GM12878 (cell line): Measurements from ENCODE around the gene NDRG4. TPM values are rescaled to one million over a fixed set of nuclear protein-coding genes. Genes with fewer than 3 reads are reported as not detected.

ENCODE experiments used
- ATAC-seq: fragments of 200-7000 bp; cut with Tn5 transposase; 3 replicates; pipeline ENCODE4 v1.9.1; 2020; ENCODE audit warnings: mild to moderate bottlenecking, moderate library complexity
- BruUV-seq: library from RNA; stranded (reverse); fragments of 400-500 nt; replicated peaks from 2 replicates; lab custom pipeline; 2021; lab: Mats Ljungman, UMichigan
- CTCF ChIA-PET: fragments of 300-600 bp; sonication (Branson Sonifier 250); formaldehyde crosslinking; extraction: SDS; loops from one replicate; lab custom pipeline; 2021; ENCODE audit warnings: inconsistent platforms; lab: Yijun Ruan, JAX
- POLR2A ChIA-PET: fragments of 350-600 bp; formaldehyde crosslinking; extraction: SDS; loops from one replicate; lab custom pipeline; 2021; ENCODE audit warnings: inconsistent platforms; lab: Charles Lee
- RAD21 ChIA-PET: fragments of 300-600 bp; sonication (Branson Sonifier 250); formaldehyde crosslinking; loops from one replicate; lab custom pipeline; 2023; ENCODE audit warnings: antibody characterized with exemption; ENCODE audit not compliant: unreplicated experiment; lab: Charles Lee
- SMC1A ChIA-PET: fragments of 300-600 bp; sonication (Branson Sonifier 250); formaldehyde crosslinking; loops from one replicate; lab custom pipeline; 2023; ENCODE audit not compliant: unreplicated experiment, uncharacterized antibody; lab: Charles Lee
- DNase-seq: peaks from one replicate; pipeline ENCODE4 v3.0.0-alpha.2; 2011; ENCODE audit warnings: low read depth, low spot score
- FAIRE-seq: peaks from 3 replicates; lab custom pipeline; 2011; peaks lifted over from hg19 to GRCh38; lab: Jason Lieb, UNC
- H2AFZ ChIP-seq: 2 replicates; pipeline ENCODE4 v1.6.0; 2011; ENCODE audit warnings: low read depth, low read length, control low read depth; ENCODE audit not compliant: control insufficient read depth
- H3K27ac ChIP-seq: 2 replicates; pipeline ENCODE4 v1.5.1; 2011; ENCODE audit warnings: control low read depth; ENCODE audit not compliant: control insufficient read depth, insufficient read depth
- H3K27me3 ChIP-seq, 2 experiments: replicated peaks in 1 of 2; 2 replicates each; pipeline versions ENCODE4 v1.6.0 to v1.6.1; 2011; ENCODE audit warnings: low read length in 1 of 2; ENCODE audit not compliant: control insufficient read depth in 2 of 2, insufficient read depth in 2 of 2
- H3K36me3 ChIP-seq, 2 experiments: 2 replicates each; pipeline ENCODE4 v1.5.1; 2011; ENCODE audit warnings: low read length in 1 of 2; ENCODE audit not compliant: control insufficient read depth in 2 of 2, insufficient read depth in 2 of 2
- H3K4me1 ChIP-seq: 2 replicates; pipeline ENCODE4 v1.6.1; 2011; ENCODE audit warnings: mild to moderate bottlenecking, low read length, moderate library complexity, mixed read lengths; ENCODE audit not compliant: control insufficient read depth, insufficient read depth
- H3K4me2 ChIP-seq: 2 replicates; pipeline ENCODE4 v1.6.0; 2011; ENCODE audit warnings: control low read depth; ENCODE audit not compliant: control insufficient read depth, insufficient read depth
- H3K4me3 ChIP-seq: fragments of 200-600 bp; sonication (generic); 2 replicates; pipeline ENCODE4 v1.5.1; 2016
- H3K79me2 ChIP-seq: 2 replicates; pipeline ENCODE4 v1.6.0; 2011; ENCODE audit warnings: low read length; ENCODE audit not compliant: control insufficient read depth, insufficient read depth
- H3K9ac ChIP-seq: 2 replicates; pipeline ENCODE4 v1.8.0; 2011; ENCODE audit warnings: low read length, control low read depth, mixed read lengths; ENCODE audit not compliant: control insufficient read depth, insufficient read depth
- H3K9me3 ChIP-seq: replicated peaks from 3 replicates; pipeline ENCODE4 v1.5.1; 2011; ENCODE audit warnings: mild to moderate bottlenecking, low read length; ENCODE audit not compliant: control insufficient read depth, insufficient read depth
- H4K20me1 ChIP-seq: 2 replicates; pipeline ENCODE4 v1.6.0; 2011; ENCODE audit not compliant: control insufficient read depth, insufficient read depth
- BMI1 ChIP-seq: fragments of 450-650 bp; IDR thresholded peaks from 2 replicates; pipeline ENCODE4 v1.6.1; 2016; ENCODE audit warnings: mild to moderate bottlenecking, moderate library complexity, borderline replicate concordance
- CBX5 ChIP-seq: sonication (generic); IDR thresholded peaks from 2 replicates; pipeline ENCODE4 v1.6.1; 2016; ENCODE audit warnings: low read depth, moderate library complexity, mild to moderate bottlenecking, inconsistent platforms
- WGBS: methylation state at CpG from one replicate; pipeline ENCODE4 v1.1.6; 2016; ENCODE audit warnings: low lambda C conversion rate; ENCODE audit not compliant: insufficient replicate concordance, insufficient coverage; ENCODE audit errors: missing lambda C conversion rate; 5-methylcytosine and 5-hydroxymethylcytosine counted together
- in situ Hi-C: fragments of 300-500 bp; cut with MboI; formaldehyde crosslinking; loops from 9 replicates; pipeline ENCODE4 v1.14.3; 2018; ENCODE audit warnings: mixed read lengths
- intact Hi-C: fragments of 100-400 bp; cut with micrococcal nuclease; formaldehyde crosslinking; loops from one replicate; pipeline ENCODE4 v1.14.2; 2022; ENCODE audit not compliant: unreplicated experiment
- polyA plus RNA-seq, 11 experiments: library from polyadenylated mRNA; depleted of rRNA in 4 of 11; unstranded in 6 of 11; stranded (reverse) in 5 of 11; fragments of >200 nt; fragmentation: Nextera tagmentation in 4 of 11; fragmentation: Illumina TruSeq in 1 of 11; extraction: Ambion mirVana in 4 of 11; extraction: Trizol in 1 of 11; gene quantifications; 1 replicate in 1 of 11; 2 replicates in 10 of 11; pipeline versions ENCODE4 v1.2.1 to v1.2.3, GENCODE V29; 2011 to 2016; ENCODE audit warnings: inconsistent platforms in 2 of 11, missing spikeins in 2 of 11, low read depth in 1 of 11
- total RNA-seq, 4 experiments: library from RNA; depleted of rRNA in 3 of 4; stranded (reverse); fragments of >200 nt in 3 of 4; fragmentation: Illumina TruSeq in 1 of 4; extraction: Trizol in 1 of 4; gene quantifications; 2 replicates each; pipeline versions ENCODE4 v1.2.1 to v1.2.3, GENCODE V29; 2013 to 2021
- TF ChIP-seq, protein P1 (sequence below): IDR thresholded peaks from 2 replicates; pipeline ENCODE4 v1.6.1; 2011; ENCODE audit warnings: low read depth, mild to moderate bottlenecking, low read length, moderate library complexity, borderline replicate concordance; ENCODE audit errors: extremely low read depth
- TF ChIP-seq, protein P2 (sequence below), 3 experiments: IDR thresholded peaks in 2 of 3; conservative IDR thresholded peaks in 1 of 3; 2 replicates each; pipeline ENCODE4 v1.5.1; 2011; ENCODE audit warnings: low read depth in 3 of 3, low read length in 3 of 3, mild to moderate bottlenecking in 3 of 3, control low read depth in 2 of 3, moderate library complexity in 2 of 3, inconsistent platforms in 1 of 3, mixed read lengths in 1 of 3; ENCODE audit not compliant: control insufficient read depth in 2 of 3, insufficient read depth in 1 of 3; ENCODE audit errors: extremely low read depth in 1 of 3
- TF ChIP-seq, protein P3 (sequence below): fragments of 450-650 bp; formaldehyde crosslinking; IDR thresholded peaks from 2 replicates; pipeline ENCODE4 v1.4.0; 2022; ENCODE audit warnings: mild to moderate bottlenecking, moderate library complexity
- TF ChIP-seq, protein P4 (sequence below): fragments of 450-650 bp; IDR thresholded peaks from 2 replicates; pipeline ENCODE4 v1.6.1; 2018; ENCODE audit warnings: mild to moderate bottlenecking, low read depth, moderate library complexity; ENCODE audit not compliant: partially characterized antibody

NDRG4 gene
- total and polyA plus RNA-seq, 10 of the 15 experiments (the other 5 are each of a cell fraction or from before 2014, with no cell fraction given) = 0.33 to 3.8 (median 2.5) TPM

DNA sequence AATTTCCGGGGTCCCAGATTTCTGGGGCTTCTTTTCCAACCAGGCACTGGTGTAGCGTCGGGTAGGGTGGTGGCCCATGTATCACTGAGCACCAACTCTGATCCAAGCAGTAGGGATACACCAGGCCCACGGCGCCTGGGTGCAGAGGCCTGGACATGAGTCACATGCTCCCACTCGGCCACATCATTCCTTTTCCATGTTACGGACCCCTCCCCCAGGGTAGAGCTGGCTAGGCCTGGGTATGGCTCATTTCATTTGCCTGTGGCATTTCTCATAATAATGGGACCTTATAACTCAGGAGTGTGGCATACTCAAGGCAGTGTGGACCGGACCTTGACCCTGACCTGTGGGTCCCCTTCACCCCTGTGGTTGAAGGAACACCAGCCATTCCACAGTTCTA, 18.0 kb upstream of the NDRG4 start:
- H3K4me2 ChIP-seq = no peak overlapping the region
- H3K9me3 ChIP-seq = no peaks in the 10 kb centered on the region
- BruUV-seq = no TSS peak
- no peaks in the 10 kb centered on the region for H3K4me1 ChIP-seq
- H3K27ac ChIP-seq = no peak overlapping the region
- ChIA-PET CTCF (interaction anchor here (12.5 kb wide), 1 partner anchor 145 kb away, joined by 209 read pairs; no protein-coding TSS in a partner anchor), SMC1A (no interaction called here), POLR2A (no interaction called here), RAD21 (no interaction called here)
- 32% methylated on average over 8 of the region's 8 CpGs for whole genome bisulfite sequencing
- no peak overlapping the region for H3K4me3 ChIP-seq
- H3K27me3 ChIP-seq = peaks cover 0 to 4% of the 10 kb centered on the region in 2 experiments; a peak in 1 of 4 replicates
- in situ Hi-C loops = no loop called here
- no peak overlapping the region for H3K9ac ChIP-seq
- H2AFZ ChIP-seq = no peak overlapping the region
- ATAC-seq (no peak), DNase-seq (no peak), FAIRE-seq (no peak)
- intact Hi-C loops = no loop called here
- TF ChIP-seq CBX5 = no peak
- TF ChIP-seq, protein P1, sequence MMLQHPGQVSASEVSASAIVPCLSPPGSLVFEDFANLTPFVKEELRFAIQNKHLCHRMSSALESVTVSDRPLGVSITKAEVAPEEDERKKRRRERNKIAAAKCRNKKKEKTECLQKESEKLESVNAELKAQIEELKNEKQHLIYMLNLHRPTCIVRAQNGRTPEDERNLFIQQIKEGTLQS = no peak
- TF ChIP-seq, protein P2, sequence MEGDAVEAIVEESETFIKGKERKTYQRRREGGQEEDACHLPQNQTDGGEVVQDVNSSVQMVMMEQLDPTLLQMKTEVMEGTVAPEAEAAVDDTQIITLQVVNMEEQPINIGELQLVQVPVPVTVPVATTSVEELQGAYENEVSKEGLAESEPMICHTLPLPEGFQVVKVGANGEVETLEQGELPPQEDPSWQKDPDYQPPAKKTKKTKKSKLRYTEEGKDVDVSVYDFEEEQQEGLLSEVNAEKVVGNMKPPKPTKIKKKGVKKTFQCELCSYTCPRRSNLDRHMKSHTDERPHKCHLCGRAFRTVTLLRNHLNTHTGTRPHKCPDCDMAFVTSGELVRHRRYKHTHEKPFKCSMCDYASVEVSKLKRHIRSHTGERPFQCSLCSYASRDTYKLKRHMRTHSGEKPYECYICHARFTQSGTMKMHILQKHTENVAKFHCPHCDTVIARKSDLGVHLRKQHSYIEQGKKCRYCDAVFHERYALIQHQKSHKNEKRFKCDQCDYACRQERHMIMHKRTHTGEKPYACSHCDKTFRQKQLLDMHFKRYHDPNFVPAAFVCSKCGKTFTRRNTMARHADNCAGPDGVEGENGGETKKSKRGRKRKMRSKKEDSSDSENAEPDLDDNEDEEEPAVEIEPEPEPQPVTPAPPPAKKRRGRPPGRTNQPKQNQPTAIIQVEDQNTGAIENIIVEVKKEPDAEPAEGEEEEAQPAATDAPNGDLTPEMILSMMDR (IDR thresholded peaks at IDR 0.05 in 2 of 3, conservative IDR thresholded peaks at IDR 0.05 in 1 of 3; ENCODE audit: control insufficient read depth in 2 of 3, extremely low read depth in 1 of 3, insufficient read depth in 1 of 3, low read depth in 3 of 3, low read length in 3 of 3) = no peak
- no peak for TF ChIP-seq BMI1
- TF ChIP-seq, protein P3, sequence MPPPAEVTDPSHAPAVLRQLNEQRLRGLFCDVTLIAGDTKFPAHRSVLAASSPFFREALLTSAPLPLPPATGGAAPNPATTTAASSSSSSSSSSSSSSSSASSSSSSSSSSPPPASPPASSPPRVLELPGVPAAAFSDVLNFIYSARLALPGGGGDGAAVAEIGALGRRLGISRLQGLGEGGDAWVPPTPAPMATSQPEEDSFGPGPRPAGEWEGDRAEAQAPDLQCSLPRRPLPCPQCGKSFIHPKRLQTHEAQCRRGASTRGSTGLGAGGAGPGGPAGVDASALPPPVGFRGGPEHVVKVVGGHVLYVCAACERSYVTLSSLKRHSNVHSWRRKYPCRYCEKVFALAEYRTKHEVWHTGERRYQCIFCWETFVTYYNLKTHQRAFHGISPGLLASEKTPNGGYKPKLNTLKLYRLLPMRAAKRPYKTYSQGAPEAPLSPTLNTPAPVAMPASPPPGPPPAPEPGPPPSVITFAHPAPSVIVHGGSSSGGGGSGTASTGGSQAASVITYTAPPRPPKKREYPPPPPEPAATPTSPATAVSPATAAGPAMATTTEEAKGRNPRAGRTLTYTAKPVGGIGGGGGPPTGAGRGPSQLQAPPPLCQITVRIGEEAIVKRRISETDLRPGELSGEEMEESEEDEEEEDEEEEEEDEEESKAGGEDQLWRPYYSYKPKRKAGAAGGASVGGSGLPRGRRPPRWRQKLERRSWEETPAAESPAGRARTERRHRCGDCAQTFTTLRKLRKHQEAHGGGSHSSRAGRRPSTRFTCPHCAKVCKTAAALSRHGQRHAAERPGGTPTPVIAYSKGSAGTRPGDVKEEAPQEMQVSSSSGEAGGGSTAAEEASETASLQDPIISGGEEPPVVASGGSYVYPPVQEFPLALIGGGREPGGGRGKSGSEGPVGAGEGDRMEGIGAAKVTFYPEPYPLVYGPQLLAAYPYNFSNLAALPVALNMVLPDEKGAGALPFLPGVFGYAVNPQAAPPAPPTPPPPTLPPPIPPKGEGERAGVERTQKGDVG (CRISPR knock-in tag) = no peak
- TF ChIP-seq, protein P4, sequence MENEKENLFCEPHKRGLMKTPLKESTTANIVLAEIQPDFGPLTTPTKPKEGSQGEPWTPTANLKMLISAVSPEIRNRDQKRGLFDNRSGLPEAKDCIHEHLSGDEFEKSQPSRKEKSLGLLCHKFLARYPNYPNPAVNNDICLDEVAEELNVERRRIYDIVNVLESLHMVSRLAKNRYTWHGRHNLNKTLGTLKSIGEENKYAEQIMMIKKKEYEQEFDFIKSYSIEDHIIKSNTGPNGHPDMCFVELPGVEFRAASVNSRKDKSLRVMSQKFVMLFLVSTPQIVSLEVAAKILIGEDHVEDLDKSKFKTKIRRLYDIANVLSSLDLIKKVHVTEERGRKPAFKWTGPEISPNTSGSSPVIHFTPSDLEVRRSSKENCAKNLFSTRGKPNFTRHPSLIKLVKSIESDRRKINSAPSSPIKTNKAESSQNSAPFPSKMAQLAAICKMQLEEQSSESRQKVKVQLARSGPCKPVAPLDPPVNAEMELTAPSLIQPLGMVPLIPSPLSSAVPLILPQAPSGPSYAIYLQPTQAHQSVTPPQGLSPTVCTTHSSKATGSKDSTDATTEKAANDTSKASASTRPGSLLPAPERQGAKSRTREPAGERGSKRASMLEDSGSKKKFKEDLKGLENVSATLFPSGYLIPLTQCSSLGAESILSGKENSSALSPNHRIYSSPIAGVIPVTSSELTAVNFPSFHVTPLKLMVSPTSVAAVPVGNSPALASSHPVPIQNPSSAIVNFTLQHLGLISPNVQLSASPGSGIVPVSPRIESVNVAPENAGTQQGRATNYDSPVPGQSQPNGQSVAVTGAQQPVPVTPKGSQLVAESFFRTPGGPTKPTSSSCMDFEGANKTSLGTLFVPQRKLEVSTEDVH = no peak
- H4K20me1 ChIP-seq = no peaks in the 10 kb centered on the region
- H3K36me3 ChIP-seq = no peaks in the 10 kb centered on the region
- H3K79me2 ChIP-seq = no peaks in the 10 kb centered on the region
